Lower lobe of right lung (tissue), 2 donors: ENCODE results near the gene PPCS. TPM values are rescaled to one million over a fixed set of nuclear protein-coding genes. Genes with fewer than 3 reads are reported as not detected.

ENCODE experiments used
- ATAC-seq, 2 donors: fragments of 200-7000 bp; cut with Tn5 transposase; one replicate each; pipeline ENCODE4 v1.9.1; 2020 to 2022; ENCODE audit warnings: mild to moderate bottlenecking in 2 of 2, moderate library complexity in 2 of 2
- DNase-seq: peaks from one replicate; pipeline ENCODE4 v3.0.0-alpha.2; 2020
- H3K27ac ChIP-seq: fragments of 200-600 bp; one replicate; pipeline ENCODE4 v1.8.0; 2022
- H3K27me3 ChIP-seq: fragments of 200-600 bp; one replicate; pipeline ENCODE4 v1.8.0; 2022; ENCODE audit warnings: low read depth
- H3K36me3 ChIP-seq: fragments of 200-600 bp; one replicate; pipeline ENCODE4 v1.8.0; 2022; ENCODE audit warnings: mild to moderate bottlenecking
- H3K4me1 ChIP-seq: fragments of 200-600 bp; one replicate; pipeline ENCODE4 v1.8.0; 2022
- H3K4me3 ChIP-seq: fragments of 200-600 bp; one replicate; pipeline ENCODE4 v1.8.0; 2022; ENCODE audit warnings: mild to moderate bottlenecking
- H3K9me3 ChIP-seq: fragments of 200-600 bp; one replicate; pipeline ENCODE4 v1.8.0; 2022
- intact Hi-C: fragments of 100-400 bp; cut with DNase I; formaldehyde crosslinking; loops from one replicate; pipeline ENCODE4 v1.11.0; 2022
- total RNA-seq: library from RNA; stranded (reverse); fragmentation: NEBNext Ultra II Directional; extraction: Animal tissue kit (Norgen Biotek cat#: 25700); gene quantifications from one replicate; pipeline ENCODE4 v1.2.1, GENCODE V29; 2021
- TF ChIP-seq, protein P1 (sequence below): fragments of 200-600 bp; IDR thresholded peaks from one replicate; pipeline ENCODE4 v1.8.0; 2022; ENCODE audit warnings: antibody characterized with exemption, mild to moderate bottlenecking
- donor health status: DM: no; HTN: yes; CAD: no; lungs with severe emphysema.

Gene PPCS
- total RNA-seq, 1 donor from 2014 or later: 55.0 TPM

- H3K9me3 ChIP-seq: no peaks in the 10 kb centered on the region
- H3K27me3 ChIP-seq: no peaks in the 10 kb centered on the region
- TF ChIP-seq, protein P1, sequence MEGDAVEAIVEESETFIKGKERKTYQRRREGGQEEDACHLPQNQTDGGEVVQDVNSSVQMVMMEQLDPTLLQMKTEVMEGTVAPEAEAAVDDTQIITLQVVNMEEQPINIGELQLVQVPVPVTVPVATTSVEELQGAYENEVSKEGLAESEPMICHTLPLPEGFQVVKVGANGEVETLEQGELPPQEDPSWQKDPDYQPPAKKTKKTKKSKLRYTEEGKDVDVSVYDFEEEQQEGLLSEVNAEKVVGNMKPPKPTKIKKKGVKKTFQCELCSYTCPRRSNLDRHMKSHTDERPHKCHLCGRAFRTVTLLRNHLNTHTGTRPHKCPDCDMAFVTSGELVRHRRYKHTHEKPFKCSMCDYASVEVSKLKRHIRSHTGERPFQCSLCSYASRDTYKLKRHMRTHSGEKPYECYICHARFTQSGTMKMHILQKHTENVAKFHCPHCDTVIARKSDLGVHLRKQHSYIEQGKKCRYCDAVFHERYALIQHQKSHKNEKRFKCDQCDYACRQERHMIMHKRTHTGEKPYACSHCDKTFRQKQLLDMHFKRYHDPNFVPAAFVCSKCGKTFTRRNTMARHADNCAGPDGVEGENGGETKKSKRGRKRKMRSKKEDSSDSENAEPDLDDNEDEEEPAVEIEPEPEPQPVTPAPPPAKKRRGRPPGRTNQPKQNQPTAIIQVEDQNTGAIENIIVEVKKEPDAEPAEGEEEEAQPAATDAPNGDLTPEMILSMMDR: no peak
- H3K4me3 ChIP-seq: no peak overlapping the region
- H3K36me3 ChIP-seq: no peaks in the 10 kb centered on the region
- no peak overlapping the region for H3K27ac ChIP-seq
- intact Hi-C loops: no loop called here
- H3K4me1 ChIP-seq: no peaks in the 10 kb centered on the region
- no peak for ATAC-seq
- no peak for DNase-seq
These were observed 23.0 kb upstream of the PPCS start for GRCh38 chr1:42433369-42433768.

DNA sequence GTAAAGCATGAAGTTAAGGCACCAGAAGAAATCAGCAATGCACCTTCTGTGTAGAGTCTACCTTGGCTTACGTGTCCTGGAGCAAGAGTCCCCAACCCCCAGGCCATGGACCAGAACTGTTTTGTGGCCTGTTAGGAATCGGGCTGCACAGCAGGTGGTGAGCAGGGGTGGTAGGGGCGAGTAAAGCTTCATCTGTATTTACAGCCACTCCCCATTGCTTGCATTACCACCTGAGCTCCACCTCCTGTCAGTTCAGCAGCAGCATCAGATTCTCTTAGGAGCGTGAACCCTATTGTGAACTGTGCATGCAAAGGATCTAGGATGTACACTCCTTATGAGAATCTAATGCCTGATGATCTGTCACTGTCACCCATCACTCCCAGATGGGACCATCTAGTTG, 22.0 kb upstream of the PPCS start:
- DNase-seq: no peak
- H3K4me3 ChIP-seq: no peak overlapping the region
- H3K9me3 ChIP-seq: no peaks in the 10 kb centered on the region
- TF ChIP-seq, protein P1: no peak
- no peaks in the 10 kb centered on the region for H3K4me1 ChIP-seq
- intact Hi-C loops: no loop called here
- H3K27ac ChIP-seq: no peak overlapping the region
- no peak for ATAC-seq
- H3K36me3 ChIP-seq: no peaks in the 10 kb centered on the region
- H3K27me3 ChIP-seq: no peaks in the 10 kb centered on the region

- intact Hi-C loops: no loop called here
- Histone ChIP-seq H3K9me3 (no peaks in the 10 kb centered on the region), H3K4me3 (no peak overlapping the region), H3K4me1 (no peaks in the 10 kb centered on the region), H3K27me3 (no peaks in the 10 kb centered on the region), H3K27ac (no peak overlapping the region), H3K36me3 (no peaks in the 10 kb centered on the region)
- DNase-seq (no peak), ATAC-seq (peak; percentile 60 to 76)
- TF ChIP-seq, protein P1: no peak
These were observed 16.4 kb upstream of the PPCS start for GRCh38 chr1:42439940-42440339.

GRCh38 chr1:42442662-42443061, 13.7 kb upstream of the PPCS start:
- Histone ChIP-seq H3K4me1 (no peaks in the 10 kb centered on the region), H3K36me3 (no peaks in the 10 kb centered on the region), H3K9me3 (no peaks in the 10 kb centered on the region), H3K27me3 (no peaks in the 10 kb centered on the region), H3K27ac (no peak overlapping the region), H3K4me3 (no peak overlapping the region)
- DNase-seq: no peak
- TF ChIP-seq, protein P1: no peak
- intact Hi-C loops: no loop called here
- no peak for ATAC-seq

DNA sequence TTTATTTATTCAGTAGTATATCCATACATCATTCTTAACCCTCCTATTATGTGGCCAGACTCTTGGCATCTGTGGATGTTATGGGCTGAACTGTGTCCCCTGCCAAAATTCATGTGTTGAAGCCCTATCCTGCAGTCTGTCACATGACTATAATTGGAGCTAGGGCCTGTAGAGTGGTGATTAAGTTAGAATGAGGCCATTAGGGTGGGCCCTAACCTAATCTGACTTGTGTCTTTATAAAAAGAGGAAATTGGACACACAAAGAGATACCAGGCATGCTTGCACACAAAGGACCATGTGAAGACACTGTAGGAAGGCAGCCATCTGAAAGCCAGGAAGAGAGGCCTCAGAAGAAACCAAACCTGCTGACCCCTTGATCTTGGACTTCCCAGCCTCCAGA, 7.1 kb upstream of the PPCS start:
- Histone ChIP-seq H3K36me3 (no peaks in the 10 kb centered on the region), H3K4me3 (no peak overlapping the region), H3K27ac (no peak overlapping the region), H3K9me3 (no peaks in the 10 kb centered on the region), H3K4me1 (no peaks in the 10 kb centered on the region), H3K27me3 (no peaks in the 10 kb centered on the region)
- ATAC-seq: no peak
- DNase-seq: no peak
- intact Hi-C loops: no loop called here
- TF ChIP-seq, protein P1: no peak

GRCh38 chr1:42450061-42450460, 6.3 kb upstream of the PPCS start:
- no peak overlapping the region for H3K27ac ChIP-seq
- ATAC-seq: no peak
- H3K36me3 ChIP-seq: no peaks in the 10 kb centered on the region
- no peaks in the 10 kb centered on the region for H3K4me1 ChIP-seq
- intact Hi-C loops: no loop called here
- TF ChIP-seq, protein P1: no peak
- no peak for DNase-seq
- no peak overlapping the region for H3K4me3 ChIP-seq
- H3K27me3 ChIP-seq: no peaks in the 10 kb centered on the region
- no peaks in the 10 kb centered on the region for H3K9me3 ChIP-seq
